ENCODE data around the gene PSD. TPM values are rescaled to one million over a fixed set of nuclear protein-coding genes. Genes with fewer than 3 reads are reported as not detected.

The PSD gene
- total RNA-seq, 1 donor from 2014 or later, result 6.2 TPM

DNA sequence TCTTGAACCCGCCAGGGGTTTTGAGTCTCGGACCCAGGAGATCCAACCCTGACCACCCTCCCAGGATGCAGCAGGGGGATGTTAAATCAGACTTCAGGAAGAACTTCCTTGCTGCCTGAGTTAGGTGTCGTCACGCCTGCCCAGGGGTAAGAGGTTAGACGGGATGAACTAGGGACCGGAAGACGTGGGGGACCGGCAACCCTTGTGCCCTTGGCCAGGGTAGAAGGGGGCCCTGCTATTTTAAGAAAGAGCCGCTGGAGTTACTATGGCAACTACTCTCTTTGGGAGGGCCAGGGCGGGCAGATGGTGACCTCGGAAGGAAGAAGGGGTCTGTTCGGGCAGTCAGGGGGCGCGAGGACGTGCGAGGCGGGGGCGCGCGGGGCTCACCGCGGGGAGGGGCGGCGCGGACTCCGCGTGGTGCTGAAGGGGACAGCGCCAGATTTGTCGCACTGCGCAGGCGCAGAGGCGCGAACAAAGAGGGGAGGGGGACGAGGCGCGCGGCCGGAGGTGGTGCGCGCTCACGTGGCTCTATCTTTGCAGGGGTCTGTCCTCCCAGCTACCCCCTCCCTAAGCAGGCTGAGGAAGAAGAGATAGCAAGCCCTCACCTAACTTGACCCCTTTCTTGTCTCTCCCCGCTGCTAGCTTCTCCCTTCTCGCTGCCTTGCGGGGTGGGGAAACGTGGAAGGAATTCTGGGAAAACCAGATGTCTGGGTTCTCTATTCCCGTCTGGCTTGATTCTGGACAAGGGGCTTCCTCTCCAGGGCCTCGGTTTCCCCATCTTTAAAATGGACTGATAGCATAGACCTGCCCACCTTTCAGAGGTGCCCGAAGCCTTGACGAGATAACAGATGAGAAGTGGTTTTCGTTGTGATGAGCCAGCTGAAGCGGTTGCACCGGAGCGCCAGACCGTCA lies 940 bp upstream of the PSD start:
- peak; percentile 81 for DNase-seq

DNA sequence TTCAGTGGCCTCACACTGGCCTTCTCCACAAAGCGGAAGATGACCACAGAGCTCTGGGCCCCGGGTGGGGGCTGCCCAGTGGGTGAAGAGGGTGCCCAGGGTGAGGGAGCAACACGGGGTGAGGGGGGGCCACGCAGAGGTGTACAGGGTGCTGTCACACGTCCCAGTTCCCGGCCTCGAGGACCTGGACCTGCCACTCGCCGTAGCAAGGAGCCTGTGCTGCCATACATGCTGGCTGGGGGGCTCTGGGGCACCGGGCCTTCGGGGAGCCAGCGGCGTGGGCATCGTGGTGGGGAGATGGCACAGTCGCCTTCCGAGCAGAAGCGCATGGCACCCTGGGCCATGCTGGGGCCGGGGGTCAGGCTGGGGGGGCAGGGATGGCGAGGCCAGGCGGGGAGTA lies 1.9 kb downstream of the PSD start:
- DNase-seq, result no peak

DNA sequence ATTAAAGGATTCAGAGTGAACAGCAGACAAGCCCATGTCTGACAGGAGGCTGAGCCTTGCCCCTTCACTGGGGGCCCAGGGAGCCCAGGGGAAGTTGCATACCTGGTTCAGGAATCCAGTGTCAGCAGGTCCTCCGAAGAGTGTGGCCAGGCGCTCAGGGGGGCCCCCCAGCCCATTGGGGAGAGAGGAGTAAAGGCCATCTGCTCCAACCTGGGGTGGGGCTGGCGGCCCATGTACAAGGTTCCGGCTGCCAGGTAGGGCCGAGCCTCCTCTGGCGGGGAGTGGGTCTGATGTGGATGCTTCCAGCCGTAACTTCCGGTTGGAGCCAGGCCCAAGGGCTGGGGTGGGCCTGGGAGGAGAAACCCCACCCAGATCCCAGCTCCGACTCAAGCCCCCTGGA lies 2.3 kb downstream of the PSD start:
- DNase-seq, result no peak

DNA sequence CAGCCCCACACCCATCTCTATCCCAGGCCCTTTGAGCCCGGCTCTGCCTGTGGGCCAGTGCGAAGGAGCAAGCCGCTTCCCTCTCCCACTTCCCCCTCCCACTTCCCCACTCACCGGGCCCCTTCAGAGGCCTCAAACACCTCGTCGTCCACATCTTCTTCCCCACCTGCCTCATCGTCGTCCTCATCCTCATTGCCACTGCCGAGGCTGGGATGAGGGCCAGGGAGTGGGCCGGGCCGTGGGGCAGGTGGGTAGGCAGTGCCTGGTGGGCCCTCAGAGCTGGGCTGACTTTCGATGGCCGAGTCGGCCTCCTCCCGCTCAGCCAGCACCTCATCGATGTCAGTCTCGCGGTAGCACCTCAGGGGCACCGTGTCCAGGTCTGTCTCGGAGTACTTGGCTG lies 3.8 kb downstream of the PSD start:
- no peak for DNase-seq

DNA sequence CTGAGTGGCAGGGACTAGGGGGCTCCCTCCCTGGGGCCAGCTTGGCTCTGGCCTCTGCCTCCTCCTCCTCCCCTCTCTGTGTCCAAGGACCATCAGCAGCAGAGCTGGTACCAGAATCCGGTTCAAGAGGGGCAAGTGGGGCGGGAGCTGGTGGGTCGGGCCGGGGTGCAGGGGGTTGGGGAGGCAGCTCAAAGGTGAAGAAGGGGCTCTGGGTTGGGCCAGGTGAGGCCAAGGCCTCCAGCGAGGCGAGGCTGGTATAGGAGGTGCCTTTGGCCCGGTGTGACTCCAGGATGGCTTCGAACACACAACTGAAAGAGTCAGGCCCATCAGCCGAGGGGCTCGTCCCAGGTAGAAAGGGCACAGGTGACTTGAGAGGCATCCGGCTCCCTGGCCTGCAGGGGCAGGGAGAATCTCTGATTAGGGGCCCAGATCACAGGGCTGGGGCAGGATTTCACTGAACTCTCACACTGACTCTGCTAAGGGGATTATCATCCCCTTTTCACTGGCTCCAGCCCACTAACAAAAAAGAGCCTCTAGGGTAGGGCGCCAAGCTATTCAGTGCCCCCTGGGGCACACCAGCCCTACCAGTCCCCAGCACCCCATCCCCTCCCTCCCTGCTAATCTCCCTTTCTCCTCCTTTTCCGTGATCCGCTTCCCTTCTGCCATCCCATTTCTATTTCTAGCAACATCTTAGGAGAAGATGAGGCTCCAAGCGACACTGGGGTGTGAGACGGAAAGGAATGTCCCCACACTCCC lies 4.6 kb downstream of the PSD start:
- no peak for DNase-seq

DNA sequence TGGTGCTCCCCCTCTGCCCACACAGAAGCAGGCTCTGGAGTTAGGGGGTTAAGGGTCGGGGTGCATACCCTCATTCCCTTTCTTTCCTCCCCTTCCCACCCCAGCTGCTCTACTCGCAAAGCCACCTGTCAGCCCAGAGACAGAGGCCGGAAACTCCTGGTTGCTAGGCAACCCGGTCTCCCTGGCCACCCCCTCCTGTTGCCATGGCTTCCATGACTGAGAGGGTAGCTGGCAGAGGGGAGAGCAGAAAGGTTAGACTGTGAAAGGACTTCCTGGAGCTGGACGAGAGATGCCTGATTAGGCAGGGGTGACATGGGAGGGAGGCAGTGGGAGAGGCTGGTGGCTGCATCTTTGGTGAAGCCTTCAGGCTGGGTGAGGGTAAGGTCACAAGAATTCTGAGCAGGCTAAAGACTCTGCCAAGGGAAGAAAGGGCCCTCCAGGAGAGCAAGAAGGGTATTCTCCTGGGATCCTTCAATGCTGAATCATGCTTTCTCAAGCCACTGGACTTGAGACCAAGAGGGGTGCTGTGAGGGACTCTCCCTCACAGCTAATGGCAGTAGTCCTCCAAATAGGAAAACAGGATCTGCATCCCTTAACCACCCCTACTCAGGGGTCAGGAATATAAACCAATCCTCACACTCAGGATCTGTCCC lies 5.4 kb downstream of the PSD start:
- DNase-seq, result no peak

DNA sequence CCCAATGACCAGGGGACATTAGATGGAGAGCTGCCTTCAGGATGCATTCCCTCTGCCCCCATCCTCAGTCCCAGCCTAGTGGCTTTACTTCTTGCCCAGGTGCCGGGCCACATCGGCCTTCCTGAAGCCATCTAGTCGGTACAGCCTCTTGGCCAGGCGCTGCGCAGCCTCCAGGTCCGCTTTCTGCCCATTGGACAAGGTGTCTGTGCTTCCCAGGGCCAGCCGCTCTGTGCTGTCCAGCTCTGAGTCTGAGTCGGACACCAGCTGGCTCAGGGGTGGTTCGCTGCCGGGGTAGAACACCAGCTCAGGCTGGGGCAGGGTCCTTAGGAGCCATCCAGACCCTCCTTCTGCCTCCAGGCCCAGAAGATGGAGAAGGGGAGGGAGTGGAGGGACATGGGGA lies 6.3 kb downstream of the PSD start:
- DNase-seq, result no peak

DNA sequence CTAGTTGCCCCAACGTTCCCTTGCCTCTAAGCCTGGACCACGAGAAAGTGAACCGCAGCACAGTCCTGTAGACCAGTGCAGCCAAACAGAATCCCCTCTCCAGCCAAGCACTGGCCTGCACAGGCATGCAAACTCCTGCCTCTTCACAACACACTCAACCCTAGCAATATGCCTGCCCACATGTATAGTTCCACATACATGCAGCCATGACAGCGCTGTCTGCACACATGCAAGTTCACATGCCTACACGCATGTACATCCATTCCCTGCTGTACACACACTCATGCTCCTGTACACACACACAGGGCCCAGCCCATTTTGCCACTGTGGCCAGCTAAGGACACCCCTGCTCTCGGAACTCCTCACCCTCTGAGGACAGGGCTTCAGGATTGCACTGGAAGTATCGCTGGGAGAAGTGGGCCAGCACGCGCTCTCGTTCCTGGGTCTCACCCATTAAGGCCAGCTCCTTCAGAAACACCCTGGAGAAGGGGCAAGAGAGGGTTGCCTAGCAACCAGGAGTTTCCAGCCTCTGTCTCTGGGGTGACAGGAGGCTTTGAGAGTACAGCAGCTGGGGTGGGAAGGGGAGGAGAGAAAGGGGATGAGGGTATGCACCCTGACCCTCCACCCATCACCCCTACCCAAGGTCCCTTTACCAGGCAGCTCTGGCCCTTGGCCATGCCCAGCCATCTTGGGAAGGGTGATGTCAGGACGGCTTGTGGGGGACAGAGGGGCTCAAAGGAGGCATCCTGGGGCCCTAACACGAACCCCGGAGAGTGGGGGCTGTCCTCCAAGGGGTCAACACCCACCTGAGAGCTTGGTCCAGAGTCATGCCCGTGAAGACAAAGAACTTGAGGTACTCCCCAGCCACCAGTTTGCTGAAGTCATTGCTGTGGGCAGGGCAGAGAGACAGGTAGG lies 7.0 kb downstream of the PSD start:
- no peak for DNase-seq

DNA sequence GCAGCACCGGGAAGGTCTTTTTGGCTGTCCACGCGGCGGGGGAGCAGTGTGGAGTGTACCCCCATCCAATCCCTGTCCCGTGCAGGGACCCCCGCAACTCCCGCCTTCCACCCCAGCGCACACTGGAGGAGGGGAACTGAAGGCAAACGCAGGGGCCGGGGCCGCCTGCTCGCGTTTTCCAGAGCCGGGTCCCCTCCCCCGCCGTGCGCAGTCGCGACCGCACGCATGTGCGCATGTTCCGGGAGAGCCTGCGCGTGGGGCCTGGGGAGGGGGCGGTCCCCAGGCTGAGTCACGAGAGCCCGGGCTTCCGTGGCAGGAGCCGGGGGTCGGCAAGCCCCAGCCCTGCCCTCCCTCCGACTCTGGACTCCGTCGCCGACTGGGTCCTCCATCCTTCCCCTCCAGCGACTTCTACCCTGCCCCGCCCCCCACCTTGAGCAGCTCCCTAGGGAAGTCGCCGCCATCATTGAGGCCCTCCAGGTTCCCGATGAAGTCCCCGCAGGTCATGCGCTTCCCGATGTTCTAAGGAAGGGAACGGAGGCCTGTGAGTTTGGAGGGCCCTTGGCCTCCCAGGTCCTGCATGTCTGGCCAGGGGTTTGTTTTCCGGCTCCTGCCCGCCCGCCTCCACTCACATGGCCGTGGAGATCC lies 8.0 kb downstream of the PSD start:
- peak; percentile 74 for DNase-seq

DNA sequence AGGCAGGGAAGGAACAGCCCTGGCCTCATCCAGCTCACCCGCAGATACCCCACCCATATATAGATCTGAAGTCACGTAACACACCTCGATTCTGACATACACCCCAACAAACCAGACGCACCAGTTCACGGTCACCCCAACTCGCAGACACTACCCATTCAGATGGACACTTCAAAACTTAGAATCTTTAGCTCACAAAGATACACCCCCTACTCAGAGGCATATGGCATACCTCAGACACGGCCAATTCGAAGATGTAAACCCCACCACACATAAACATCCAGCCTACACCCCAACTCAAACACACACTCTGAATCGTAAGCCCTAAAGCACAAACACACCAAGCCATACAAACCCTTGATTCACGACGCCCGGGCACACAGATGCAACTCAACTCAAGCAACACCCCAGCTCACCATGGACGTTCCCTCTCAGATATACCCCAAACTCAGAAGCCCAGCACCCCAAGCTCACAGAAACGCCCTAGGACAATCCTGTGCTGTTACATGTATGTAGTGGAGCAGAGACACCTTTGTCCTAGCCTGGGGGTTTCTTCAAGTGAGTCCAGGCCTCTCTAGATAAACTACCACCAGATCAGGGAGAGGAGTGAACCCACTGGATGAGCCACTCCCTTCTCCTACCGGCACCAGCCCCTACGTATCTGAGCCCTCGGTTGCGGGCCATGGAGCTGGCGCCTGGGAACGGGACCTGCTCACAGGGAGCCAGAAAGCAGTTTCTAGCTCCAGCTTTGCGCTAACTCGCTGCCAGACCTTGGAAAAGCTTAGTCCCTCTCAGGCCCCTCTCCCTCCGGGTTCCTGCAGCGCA lies 8.8 kb downstream of the PSD start:
- DNase-seq, result peak; percentile 46

DNA sequence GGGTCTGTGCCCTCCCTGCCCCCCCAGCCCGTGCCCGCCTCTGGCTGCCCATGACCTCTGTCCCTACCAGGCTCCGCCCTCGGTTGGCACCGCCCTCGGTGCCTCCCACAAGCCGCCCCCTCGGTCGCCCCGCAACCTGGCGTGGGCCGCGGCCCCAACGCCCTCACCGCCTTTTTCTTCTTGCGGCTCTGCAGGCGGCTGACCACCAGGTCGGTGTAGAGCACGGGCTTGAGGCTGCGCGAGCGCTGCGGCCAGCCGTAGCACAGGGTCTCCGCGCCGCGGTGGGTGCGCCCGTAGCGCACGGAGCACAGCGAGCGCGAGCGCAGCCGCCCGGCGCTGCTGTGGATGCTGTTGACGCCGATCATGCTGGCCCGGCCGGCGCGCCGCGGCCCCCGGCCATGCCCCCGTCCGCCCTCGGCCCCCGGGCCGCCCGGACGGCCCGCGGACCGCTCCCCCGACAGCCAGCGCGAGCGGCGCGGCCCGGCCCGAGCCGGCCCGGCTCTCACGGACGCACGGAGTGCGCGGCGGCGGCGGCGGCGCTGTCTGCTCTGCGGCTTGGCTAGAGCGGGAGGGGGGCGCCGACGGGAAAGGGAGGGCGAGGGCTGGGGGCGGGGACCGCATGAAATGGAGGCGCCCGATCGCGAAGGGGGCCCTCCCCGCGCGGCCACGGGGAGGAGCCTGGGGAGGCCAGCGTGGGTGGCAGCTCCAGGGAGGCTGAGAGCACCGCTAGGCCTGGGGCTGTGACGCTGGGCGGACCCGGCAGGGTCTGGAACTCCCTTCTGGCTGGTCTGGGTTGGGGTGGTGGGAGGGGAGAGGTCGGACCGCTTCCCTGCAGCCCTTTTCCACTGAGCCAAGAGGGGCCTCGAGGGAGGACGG lies 9.6 kb downstream of the PSD start:
- DNase-seq, result peak; percentile 81

DNA sequence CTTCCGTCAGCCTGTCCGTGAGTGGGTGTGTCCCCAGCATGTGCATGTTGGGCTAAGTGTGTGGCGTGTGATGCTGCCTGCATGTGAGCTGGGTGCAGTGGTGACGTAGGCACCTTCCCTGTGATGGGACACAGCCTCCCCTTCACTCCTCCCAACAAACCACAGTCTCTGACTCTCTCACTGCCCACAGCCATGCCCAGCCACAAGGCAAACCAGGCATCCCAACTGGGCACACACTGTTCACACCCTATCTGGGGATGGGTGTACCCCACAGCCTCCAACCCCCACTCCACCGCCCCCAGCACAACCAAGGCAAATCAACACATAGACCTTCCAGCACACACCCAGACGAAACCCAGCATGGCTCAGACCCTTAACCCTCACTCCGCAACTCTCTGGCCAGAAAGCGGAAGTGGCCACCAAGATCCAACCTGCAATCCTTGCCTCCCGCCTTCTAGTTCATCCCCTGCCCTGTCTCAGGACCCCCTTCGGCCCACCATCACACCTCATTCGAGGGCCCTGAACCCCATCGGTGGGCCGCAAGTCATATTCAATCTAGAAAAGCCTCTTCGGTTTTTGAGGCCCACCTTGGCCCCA lies 10.4 kb downstream of the PSD start:
- DNase-seq, result no peak

DNA sequence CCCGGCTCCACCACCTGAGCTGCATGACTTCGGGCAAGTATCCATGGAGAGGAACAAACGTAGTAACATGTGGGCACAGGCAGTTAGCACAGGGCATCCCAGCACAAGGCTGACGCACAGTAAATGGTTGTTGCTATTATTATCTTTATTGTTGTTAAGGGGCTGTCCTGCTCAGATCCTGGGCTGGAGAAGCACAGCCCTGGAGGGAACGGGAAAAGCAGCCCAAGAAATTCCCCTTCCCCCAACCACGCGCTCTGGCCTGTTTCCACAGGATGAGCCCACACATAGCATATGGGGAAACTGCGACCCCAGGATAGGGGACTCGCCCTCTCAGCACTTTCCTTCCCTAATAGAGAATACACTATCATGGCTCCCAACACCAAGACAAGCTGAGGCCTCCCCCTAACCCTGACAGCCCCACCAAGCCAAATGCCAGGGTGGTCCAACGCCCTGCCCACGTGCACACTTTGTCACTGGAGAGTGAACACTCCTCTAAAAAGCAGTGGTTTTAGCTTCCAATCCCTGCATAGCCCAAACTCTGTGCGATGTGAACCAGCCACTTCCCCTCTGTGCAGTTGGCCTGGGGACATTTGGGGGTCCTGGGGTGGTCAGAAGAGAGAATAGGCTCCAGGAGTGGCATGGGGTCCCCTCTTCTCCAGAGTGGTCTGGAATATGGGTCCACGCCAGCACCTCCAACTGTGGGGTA lies 11.0 kb downstream of the PSD start:
- no peak for DNase-seq

DNA sequence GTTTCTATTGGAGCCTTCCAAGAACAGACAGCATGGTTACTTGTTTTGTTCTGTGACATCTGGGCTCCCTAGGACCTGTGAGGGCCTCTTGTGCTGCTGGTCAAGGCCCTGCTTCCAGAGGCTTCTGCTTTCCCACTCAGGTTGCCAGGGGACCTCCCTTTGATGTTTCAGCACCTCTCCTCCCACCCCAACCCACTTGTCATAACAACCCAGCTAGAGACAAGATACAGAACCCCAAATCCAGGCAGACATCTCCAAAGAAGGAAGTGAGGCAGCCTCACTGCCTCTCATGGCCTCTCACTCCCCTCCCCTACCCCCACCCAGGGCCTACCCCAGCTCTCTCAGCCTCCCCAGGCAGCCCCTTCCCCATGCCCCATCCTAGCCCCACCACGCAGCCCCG lies 11.8 kb downstream of the PSD start:
- no peak for DNase-seq

DNA sequence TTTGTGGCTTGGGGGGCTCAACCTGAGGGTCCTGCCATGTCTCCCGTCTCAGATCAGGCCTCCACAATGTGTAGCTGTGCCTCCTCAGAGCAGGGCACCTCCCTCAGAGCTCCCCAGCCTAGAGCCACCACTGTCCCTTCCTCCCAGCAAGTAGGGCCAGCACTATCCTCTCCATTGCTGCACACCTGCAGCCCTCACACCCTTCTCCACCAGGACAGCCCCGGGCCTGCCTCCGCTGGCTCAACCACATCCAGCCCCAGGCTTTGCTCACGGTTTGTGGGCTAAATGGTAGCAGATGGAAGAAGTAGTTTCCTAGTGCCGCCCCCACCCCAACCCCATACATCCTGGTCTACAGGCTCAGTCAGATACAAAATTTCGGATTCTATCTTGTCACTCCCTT lies 13.0 kb downstream of the PSD start:
- DNase-seq, result no peak

DNA sequence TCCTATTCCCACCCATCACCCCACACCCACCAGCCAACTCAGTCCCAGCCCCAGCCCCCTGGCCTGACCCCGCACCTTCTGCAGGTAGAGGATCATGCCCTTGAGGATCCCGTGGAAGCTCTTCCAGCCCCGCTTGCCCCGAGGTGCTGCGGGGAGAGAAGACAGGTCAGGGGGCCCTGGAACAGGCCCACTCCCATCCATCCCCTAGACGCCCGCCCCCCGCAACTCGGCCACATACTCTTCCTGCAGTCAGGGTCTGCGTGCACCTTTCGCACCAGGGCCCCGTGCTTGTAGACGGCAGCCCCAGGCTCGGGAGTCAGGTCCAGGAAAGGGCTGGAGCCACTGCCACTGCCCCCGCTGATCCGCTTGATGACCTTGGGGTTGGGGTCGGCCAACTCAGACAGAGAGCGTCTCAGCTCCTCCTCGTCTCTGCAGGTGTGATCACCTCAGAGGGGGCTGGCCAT lies 13.4 kb downstream of the PSD start:
- DNase-seq, result no peak

DNA sequence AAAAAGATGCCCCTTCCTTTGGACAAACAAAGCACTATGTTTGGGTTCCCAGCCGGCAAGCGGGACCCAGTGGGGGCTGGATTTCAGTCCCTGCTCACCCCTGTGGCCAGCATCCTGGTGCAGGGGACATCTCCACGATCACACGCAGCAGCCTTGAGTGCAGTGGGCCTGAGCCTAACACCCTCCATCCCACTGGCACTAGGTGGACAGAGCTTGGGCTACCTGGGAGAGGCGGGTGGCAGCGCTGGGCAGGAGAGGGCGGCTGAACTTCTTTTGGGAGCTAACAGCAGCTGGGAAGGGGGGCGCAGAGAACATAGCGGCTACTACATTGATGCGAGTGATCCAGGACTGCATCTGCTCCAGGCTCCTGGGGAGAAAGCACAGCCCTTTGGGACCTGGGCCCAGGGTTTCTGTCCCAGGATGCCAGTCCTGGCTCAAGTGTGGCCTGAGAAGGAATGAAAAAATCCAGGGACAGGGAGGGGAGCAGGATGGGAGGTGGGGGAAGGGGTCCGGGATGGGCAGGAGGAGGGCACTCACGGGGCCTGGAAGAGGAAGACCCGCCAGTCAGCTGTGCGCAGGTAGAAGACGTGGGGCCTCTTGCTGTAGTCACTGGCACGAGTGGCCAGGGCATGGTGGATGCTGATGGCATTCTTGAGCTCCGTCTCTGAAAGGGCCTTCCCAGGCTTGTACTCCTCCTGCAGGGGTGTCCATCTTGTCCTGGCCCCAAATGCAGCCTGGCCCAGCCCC lies 14.1 kb downstream of the PSD start:
- no peak for DNase-seq

DNA sequence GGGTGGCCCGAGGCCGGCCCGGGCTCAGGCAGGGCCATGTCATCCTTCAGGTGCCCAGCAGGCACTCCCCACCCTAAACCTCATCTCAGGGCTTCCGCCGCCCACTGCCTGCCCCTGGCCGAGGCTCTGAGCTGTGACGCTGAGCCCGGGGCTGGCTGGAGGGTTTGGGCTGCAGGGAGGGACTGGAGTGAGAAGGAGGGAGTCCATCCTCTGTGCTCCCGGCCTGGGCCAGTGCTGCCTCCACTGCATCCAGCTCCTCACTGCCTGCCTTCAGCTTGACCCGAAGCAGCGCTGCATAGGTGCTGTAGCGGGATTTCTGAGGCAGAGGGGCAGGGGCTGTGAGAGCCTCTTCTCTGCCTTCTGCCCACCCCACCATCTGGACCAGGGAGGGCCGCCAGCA lies 15.5 kb downstream of the PSD start:
- DNase-seq, result no peak
